Measurements from ENCODE around the gene AP2B1.
"Not testable (repeated sequence)": the region's sequence is repeated elsewhere in the genome, so short reads cannot be mapped to it uniquely, and the experiment has no call there.

The AP2B1 gene

DNA sequence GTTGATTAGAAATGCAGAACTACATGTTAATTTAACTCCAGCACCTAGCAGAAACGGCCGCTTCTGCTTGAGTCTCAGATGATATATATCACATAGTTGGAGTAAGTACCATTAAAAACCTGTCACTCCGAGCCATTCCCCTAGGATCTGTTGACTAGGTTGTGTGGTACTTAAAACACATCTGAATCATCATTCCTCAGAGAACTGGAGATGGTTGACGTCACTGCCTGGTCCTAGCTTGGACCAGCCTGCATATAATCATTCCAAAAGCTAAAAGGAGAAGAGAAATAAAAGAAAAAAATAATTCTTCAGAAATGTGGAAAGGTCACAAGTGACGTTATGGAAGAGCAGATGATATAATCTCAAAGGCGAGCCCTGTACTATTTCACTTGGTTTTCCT, 113.0 kb downstream of the AP2B1 start:
- H2AFZ ChIP-seq (ENCODE audit: low read depth, low read length, severe bottlenecking): no peak overlapping the region
- no peak overlapping the region for H3K27ac ChIP-seq (ENCODE audit: low read depth, low read length)
- H3F3A ChIP-seq (ENCODE audit: insufficient read depth): no peaks in the 10 kb centered on the region
- H3K27me3 ChIP-seq (ENCODE audit: low read length): no peaks in the 10 kb centered on the region
- H3K9me3 ChIP-seq (ENCODE audit: insufficient read depth, low read length): no peaks in the 10 kb centered on the region
- H3K79me2 ChIP-seq (ENCODE audit: insufficient read depth, low read length): no peaks in the 10 kb centered on the region
- TF ChIP-seq, protein P1, sequence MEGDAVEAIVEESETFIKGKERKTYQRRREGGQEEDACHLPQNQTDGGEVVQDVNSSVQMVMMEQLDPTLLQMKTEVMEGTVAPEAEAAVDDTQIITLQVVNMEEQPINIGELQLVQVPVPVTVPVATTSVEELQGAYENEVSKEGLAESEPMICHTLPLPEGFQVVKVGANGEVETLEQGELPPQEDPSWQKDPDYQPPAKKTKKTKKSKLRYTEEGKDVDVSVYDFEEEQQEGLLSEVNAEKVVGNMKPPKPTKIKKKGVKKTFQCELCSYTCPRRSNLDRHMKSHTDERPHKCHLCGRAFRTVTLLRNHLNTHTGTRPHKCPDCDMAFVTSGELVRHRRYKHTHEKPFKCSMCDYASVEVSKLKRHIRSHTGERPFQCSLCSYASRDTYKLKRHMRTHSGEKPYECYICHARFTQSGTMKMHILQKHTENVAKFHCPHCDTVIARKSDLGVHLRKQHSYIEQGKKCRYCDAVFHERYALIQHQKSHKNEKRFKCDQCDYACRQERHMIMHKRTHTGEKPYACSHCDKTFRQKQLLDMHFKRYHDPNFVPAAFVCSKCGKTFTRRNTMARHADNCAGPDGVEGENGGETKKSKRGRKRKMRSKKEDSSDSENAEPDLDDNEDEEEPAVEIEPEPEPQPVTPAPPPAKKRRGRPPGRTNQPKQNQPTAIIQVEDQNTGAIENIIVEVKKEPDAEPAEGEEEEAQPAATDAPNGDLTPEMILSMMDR (IDR thresholded peaks at IDR 0.05; ENCODE audit: insufficient read depth, low read length, poor library complexity, severe bottlenecking): no peak
- no peak for TF ChIP-seq EZH2phosphoT487 (conservative IDR thresholded peaks at IDR 0.05; ENCODE audit: low read length)
- no peaks in the 10 kb centered on the region for H4K20me1 ChIP-seq (ENCODE audit: low read depth, low read length)
- no peak overlapping the region for H3K9ac ChIP-seq (ENCODE audit: low read length)
- no peak overlapping the region for H3K4me2 ChIP-seq (ENCODE audit: low read depth, low read length, poor library complexity, severe bottlenecking)
- H3K4me3 ChIP-seq (ENCODE audit: insufficient read depth, low read length, poor library complexity, severe bottlenecking): no peak overlapping the region
- no peaks in the 10 kb centered on the region for H3K36me3 ChIP-seq (ENCODE audit: low read length)
- no peaks in the 10 kb centered on the region for H3K9me2 ChIP-seq (replicated peaks; ENCODE audit: insufficient read depth, low read length)

DNA sequence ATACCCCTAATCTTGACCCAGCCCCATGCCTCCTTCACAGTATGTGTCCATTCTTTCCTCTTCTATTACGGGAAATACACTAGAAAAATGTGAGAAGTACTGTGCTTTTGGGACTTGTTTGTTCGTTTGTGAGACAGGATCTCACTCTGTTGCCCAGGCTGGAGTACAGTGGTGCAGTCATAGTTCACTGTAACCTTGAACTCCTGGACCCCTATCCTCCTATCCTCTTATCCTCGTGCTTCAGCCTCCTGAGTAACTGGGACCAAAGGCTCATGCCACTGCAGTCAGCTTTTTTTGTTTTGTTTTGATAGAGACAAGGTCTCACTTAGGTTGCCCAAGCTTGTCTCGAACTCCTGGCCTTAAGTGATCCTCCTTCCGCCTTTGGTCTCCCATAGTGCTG, 114.4 kb downstream of the AP2B1 start:
- Histone ChIP-seq H3K9me3 (ENCODE audit: insufficient read depth, low read length) (no peaks in the 10 kb centered on the region), H3K36me3 (ENCODE audit: low read length) (no peaks in the 10 kb centered on the region), H3K27ac (ENCODE audit: low read depth, low read length) (no peak overlapping the region), H3K4me3 (ENCODE audit: insufficient read depth, low read length, poor library complexity, severe bottlenecking) (no peak overlapping the region), H3K79me2 (ENCODE audit: insufficient read depth, low read length) (no peaks in the 10 kb centered on the region), H3K9ac (ENCODE audit: low read length) (no peak overlapping the region), H3K9me2 (replicated peaks; ENCODE audit: insufficient read depth, low read length) (no peaks in the 10 kb centered on the region), H3F3A (ENCODE audit: insufficient read depth) (no peaks in the 10 kb centered on the region), H3K4me2 (ENCODE audit: low read depth, low read length, poor library complexity, severe bottlenecking) (no peak overlapping the region), H3K27me3 (ENCODE audit: low read length) (no peaks in the 10 kb centered on the region), H2AFZ (ENCODE audit: low read depth, low read length, severe bottlenecking) (no peak overlapping the region), H4K20me1 (ENCODE audit: low read depth, low read length) (no peaks in the 10 kb centered on the region)
- no peak for TF ChIP-seq EZH2phosphoT487 (conservative IDR thresholded peaks at IDR 0.05; ENCODE audit: low read length)
- TF ChIP-seq, protein P1 (IDR thresholded peaks at IDR 0.05; ENCODE audit: insufficient read depth, low read length, poor library complexity, severe bottlenecking): no peak

DNA sequence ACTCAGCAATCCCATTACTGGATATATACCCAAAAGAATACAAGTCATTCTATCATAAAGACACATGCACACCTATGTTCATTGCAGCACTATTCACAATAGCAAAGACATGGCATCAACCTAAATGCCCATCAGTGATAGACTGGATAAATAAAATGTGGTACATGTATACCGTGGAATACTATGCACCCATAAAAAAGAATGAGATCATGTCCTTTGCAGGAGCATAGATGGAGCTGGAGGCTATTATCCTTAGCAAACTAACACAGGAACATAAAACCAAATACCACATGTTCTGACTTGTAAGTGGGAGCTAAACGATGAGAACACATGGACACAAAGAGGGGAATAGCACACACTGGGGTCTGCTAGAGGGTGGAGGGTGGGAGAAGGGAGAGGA, 116.2 kb downstream of the AP2B1 start:
- not testable (repeated sequence) for H3K9ac ChIP-seq (ENCODE audit: low read length); H3K4me2 ChIP-seq (ENCODE audit: low read depth, low read length, poor library complexity, severe bottlenecking); H3K4me3 ChIP-seq (ENCODE audit: insufficient read depth, low read length, poor library complexity, severe bottlenecking); H3F3A ChIP-seq (ENCODE audit: insufficient read depth); H2AFZ ChIP-seq (ENCODE audit: low read depth, low read length, severe bottlenecking); H3K27me3 ChIP-seq (ENCODE audit: low read length); H4K20me1 ChIP-seq (ENCODE audit: low read depth, low read length); H3K36me3 ChIP-seq (ENCODE audit: low read length); H3K9me3 ChIP-seq (ENCODE audit: insufficient read depth, low read length); H3K79me2 ChIP-seq (ENCODE audit: insufficient read depth, low read length); H3K27ac ChIP-seq (ENCODE audit: low read depth, low read length); H3K9me2 ChIP-seq (replicated peaks; ENCODE audit: insufficient read depth, low read length)

DNA sequence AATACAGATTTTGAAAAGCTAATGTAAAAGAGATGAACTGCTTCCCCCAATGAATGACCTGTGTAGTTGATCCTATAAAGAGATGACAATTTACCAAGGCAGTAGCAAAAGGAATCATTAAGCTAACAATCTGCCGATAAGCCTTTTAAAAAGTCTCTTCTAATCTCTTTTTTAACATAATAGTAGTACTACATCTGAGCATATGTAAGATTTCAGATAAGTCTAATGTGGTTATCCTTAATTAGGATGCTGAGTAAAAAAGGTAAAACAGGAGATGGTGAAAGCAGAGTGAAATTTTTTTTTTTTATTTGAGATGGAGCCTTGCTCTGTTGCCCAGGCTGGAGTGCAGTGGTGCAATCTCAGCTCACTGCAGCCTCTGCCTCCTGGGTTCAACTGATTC, 118.1 kb downstream of the AP2B1 start:
- H3K36me3 ChIP-seq (ENCODE audit: low read length): 0 out of 2 replicates have a peak, but pooled peaks cover 1% of the 10 kb centered on the region
- H3K4me2 ChIP-seq (ENCODE audit: low read depth, low read length, poor library complexity, severe bottlenecking): no peak overlapping the region
- H2AFZ ChIP-seq (ENCODE audit: low read depth, low read length, severe bottlenecking): no peak overlapping the region
- no peak overlapping the region for H3K4me3 ChIP-seq (ENCODE audit: insufficient read depth, low read length, poor library complexity, severe bottlenecking)
- no peaks in the 10 kb centered on the region for H3K27me3 ChIP-seq (ENCODE audit: low read length)
- no peak for TF ChIP-seq EZH2phosphoT487 (conservative IDR thresholded peaks at IDR 0.05; ENCODE audit: low read length)
- TF ChIP-seq, protein P1 (IDR thresholded peaks at IDR 0.05; ENCODE audit: insufficient read depth, low read length, poor library complexity, severe bottlenecking): no peak
- no peaks in the 10 kb centered on the region for H3K9me2 ChIP-seq (replicated peaks; ENCODE audit: insufficient read depth, low read length)
- H3K9ac ChIP-seq (ENCODE audit: low read length): no peak overlapping the region
- H3F3A ChIP-seq (ENCODE audit: insufficient read depth): no peaks in the 10 kb centered on the region; the same call in 1 of the 2 replicates
- H3K27ac ChIP-seq (ENCODE audit: low read depth, low read length): no peak overlapping the region
- no peaks in the 10 kb centered on the region for H3K9me3 ChIP-seq (ENCODE audit: insufficient read depth, low read length)
- H4K20me1 ChIP-seq (ENCODE audit: low read depth, low read length): no peaks in the 10 kb centered on the region
- no peaks in the 10 kb centered on the region for H3K79me2 ChIP-seq (ENCODE audit: insufficient read depth, low read length)

All from SU-DHL-6 (cell line).